HCT116 (cell line): ENCODE results near the gene MTERF4.

Source experiments
- EGR1 ChIP-seq: IDR thresholded peaks from 2 replicates; pipeline ENCODE4 v1.6.1; 2012; ENCODE audit warnings: low read depth
- MAX ChIP-seq: IDR thresholded peaks from 2 replicates; pipeline ENCODE4 v1.6.1; 2012

DNA sequence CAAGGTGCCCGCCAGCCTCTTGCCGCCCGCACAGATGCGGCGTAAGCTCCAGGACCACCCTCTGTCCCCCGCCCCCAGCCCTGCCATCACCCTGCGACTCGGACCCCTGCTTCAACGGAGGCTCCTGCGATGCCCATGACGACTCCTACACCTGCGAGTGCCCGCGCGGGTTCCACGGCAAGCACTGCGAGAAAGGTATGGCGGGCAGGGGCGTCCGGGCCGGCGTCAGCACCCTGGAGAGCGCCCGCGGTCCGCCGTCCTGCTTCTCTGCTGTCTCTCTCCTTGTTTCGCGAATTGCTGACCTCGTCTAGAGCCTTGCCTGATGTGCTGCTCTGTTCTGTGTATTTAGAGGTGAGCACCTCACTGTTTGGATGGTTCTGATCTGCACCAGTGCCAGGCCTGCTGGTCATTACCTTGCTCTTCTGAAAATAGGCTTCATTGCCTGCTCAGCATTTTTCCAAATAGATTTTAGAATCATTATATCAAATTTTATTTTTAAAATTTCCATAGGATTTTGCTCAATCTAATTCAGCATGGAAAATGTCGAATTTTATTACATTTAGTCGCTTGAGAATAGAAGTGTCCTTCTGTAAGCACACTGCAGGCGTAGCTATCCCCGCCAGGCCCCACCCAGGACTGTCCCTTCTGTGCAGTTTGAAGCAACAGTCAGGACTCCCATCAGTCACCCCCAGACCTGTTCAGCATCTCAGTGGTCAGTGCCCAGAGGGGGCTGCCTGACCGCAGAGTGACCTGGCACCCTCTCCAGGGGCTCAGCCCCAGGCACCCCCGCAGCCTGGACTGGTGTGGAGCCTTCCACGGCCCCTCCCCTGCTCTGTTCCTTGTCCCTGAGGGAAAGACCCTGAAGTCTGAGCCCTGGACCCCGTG lies 52.1 kb downstream of the MTERF4 start:
- TF ChIP-seq MAX (no peak), EGR1 (no peak)
